Mesodermal cell (in vitro differentiated cells): Measurements from ENCODE around the gene NDC1.

ENCODE experiments used
- H3K27ac ChIP-seq: 2 replicates; pipeline ENCODE4 v1.7.0; 2013; ENCODE audit warnings: mild to moderate bottlenecking, low read depth, low read length, moderate library complexity; ENCODE audit not compliant: severe bottlenecking
- H3K36me3 ChIP-seq: 2 replicates; pipeline ENCODE4 v1.7.1; 2013; ENCODE audit warnings: mild to moderate bottlenecking, low read length, moderate library complexity; ENCODE audit not compliant: control insufficient read depth, insufficient read depth
- H3K4me1 ChIP-seq: one replicate; pipeline ENCODE4 v1.7.1; 2013; ENCODE audit warnings: mild to moderate bottlenecking, low read length; ENCODE audit not compliant: insufficient read depth, control insufficient read depth, poor library complexity, severe bottlenecking
- H3K4me3 ChIP-seq: 2 replicates; pipeline ENCODE4 v1.7.0; 2013; ENCODE audit warnings: low read length, control low read depth, mild to moderate bottlenecking; ENCODE audit not compliant: insufficient read depth, poor library complexity, severe bottlenecking; ENCODE audit errors: extremely low read depth
- H3K9me3 ChIP-seq: 2 replicates; pipeline ENCODE4 v1.7.1; 2013; ENCODE audit warnings: mild to moderate bottlenecking, low read length, moderate library complexity; ENCODE audit not compliant: control insufficient read depth
- WGBS, 2 experiments: methylation state at CpG; one replicate each; pipeline ENCODE4 v1.1.5; 2013; ENCODE audit warnings: missing lambda C conversion rate in 2 of 2; ENCODE audit not compliant: insufficient coverage in 2 of 2; 5-methylcytosine and 5-hydroxymethylcytosine counted together

NDC1 gene

DNA sequence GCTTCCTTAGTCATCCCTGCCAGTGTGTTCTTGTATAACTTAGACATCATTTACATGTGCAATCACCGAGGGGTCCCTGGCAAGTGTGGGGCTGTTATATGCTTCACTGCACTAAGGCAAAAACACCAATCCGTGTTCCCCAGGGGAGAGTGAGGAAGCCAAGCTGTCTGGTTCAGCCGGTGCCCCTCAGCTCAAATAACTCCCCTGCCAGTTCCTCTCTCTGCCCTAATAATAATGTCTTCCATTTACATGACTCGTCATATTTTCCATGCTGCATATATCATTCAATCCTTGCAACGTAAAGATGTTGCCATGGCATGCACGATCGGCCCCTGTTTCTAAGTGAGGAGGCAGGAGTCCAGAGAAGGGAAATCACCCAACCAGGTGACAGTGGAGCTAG lies 24.4 kb upstream of the NDC1 start:
- Histone ChIP-seq H3K4me1 (no peaks in the 10 kb centered on the region), H3K36me3 (peaks cover 29% of the 10 kb centered on the region), H3K9me3 (no peaks in the 10 kb centered on the region), H3K27ac (no peak overlapping the region), H3K4me3 (no peak overlapping the region)
- 89 to 96% methylated on average over 6 to 7 of the region's 7 CpGs for WGBS, 2 experiments

- H3K4me3 ChIP-seq, result no peak overlapping the region
- H3K36me3 ChIP-seq, result peaks cover 32% of the 10 kb centered on the region
- H3K4me1 ChIP-seq, result no peaks in the 10 kb centered on the region
- H3K9me3 ChIP-seq, result no peaks in the 10 kb centered on the region
- no peak overlapping the region for H3K27ac ChIP-seq
Measured at GRCh38 chr1:53860967-53861411, 22.9 kb upstream of the NDC1 start.

- Histone ChIP-seq H3K4me1 (no peaks in the 10 kb centered on the region), H3K4me3 (no peak overlapping the region), H3K27ac (no peak overlapping the region), H3K36me3 (peaks cover 37% of the 10 kb centered on the region), H3K9me3 (no peaks in the 10 kb centered on the region)
- 95 to 98% methylated on average over 7 to 8 of the region's 9 CpGs for WGBS, 2 experiments
Measured at GRCh38 chr1:53851571-53852285, 13.6 kb upstream of the NDC1 start.

DNA sequence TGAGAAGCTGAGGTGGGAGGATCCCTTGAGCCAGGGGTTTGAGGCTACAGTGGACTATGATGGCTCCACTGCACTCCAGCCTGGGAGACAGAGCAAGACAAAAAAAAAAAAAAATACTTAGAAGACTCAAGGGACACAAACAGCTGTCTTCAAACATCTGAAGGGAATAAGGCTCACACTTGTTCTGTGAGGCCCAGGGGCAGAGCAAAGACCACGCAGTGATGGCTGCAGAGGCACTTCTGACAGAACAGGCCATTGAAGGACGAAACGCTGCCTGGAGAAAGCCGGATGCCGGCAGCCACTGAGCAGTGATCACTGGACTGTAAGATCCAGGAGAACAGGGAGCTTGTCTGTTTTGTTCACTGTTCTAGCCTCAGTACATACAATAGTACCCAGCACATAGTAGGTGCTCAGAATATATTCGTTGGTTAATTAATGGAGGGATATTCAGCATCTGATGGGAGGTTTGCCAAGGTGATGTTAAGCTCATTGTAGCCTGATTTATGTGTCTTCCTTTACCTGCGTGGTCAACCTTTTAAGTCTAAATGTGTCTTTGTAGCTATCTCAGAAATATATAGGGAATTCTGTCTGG lies 12.1 kb upstream of the NDC1 start:
- 90 to 97% methylated on average over 5 to 6 of the region's 7 CpGs for WGBS, 2 experiments
- no peak overlapping the region for H3K27ac ChIP-seq
- H3K9me3 ChIP-seq, result no peaks in the 10 kb centered on the region
- no peak overlapping the region for H3K4me3 ChIP-seq
- no peaks in the 10 kb centered on the region for H3K4me1 ChIP-seq
- H3K36me3 ChIP-seq, result peaks cover 21% of the 10 kb centered on the region

GRCh38 chr1:53847980-53848379 lies 9.9 kb upstream of the NDC1 start:
- Histone ChIP-seq H3K4me3 (no peak overlapping the region), H3K9me3 (no peaks in the 10 kb centered on the region), H3K36me3 (peaks cover 6% of the 10 kb centered on the region), H3K27ac (no peak overlapping the region), H3K4me1 (no peaks in the 10 kb centered on the region)
- 91 to 96% methylated on average over 5 to 6 of the region's 6 CpGs for WGBS, 2 experiments

- H3K27ac ChIP-seq, result no peak overlapping the region
- no CpG with 5 or more reads among the region's 3 CpGs for WGBS, 2 experiments
- H3K9me3 ChIP-seq, result no peaks in the 10 kb centered on the region
- no peak overlapping the region for H3K4me3 ChIP-seq
- no peaks in the 10 kb centered on the region for H3K36me3 ChIP-seq
- no peaks in the 10 kb centered on the region for H3K4me1 ChIP-seq
Measured at GRCh38 chr1:53842347-53842746, 4.3 kb upstream of the NDC1 start.

- Histone ChIP-seq H3K36me3 (peaks cover 10% of the 10 kb centered on the region), H3K27ac (peak overlapping the region; percentile 96), H3K4me1 (no peaks in the 10 kb centered on the region), H3K4me3 (peak overlapping the region; percentile 97), H3K9me3 (no peaks in the 10 kb centered on the region)
- no CpG with 5 or more reads among the region's 2 CpGs for WGBS, 2 experiments
Measured at GRCh38 chr1:53838654-53838974, 518 bp upstream of the NDC1 start.

DNA sequence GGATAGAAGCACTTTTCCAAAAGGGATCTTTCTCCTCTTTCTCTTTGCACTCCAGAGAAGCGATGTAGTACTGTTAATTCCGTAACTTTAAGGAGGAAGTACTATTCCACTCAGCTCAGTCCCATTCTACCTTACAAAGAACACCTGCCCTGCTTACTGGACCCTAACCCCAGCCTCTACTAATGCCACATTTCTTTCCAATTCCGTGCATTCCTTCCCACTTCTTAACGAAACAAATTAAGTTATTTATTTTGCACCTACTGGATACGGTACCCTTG lies 511 bp downstream of the NDC1 start:
- WGBS, 2 experiments, result 0% methylated on average over 3 of the region's 5 CpGs
- H3K9me3 ChIP-seq, result no peaks in the 10 kb centered on the region
- peak overlapping the region; percentile 97 for H3K4me3 ChIP-seq
- peak overlapping the region; percentile 96 for H3K27ac ChIP-seq
- H3K36me3 ChIP-seq, result peaks cover 17% of the 10 kb centered on the region
- H3K4me1 ChIP-seq, result no peaks in the 10 kb centered on the region

- Histone ChIP-seq H3K4me3 (no peak overlapping the region), H3K27ac (no peak overlapping the region), H3K36me3 (peaks cover 18% of the 10 kb centered on the region), H3K4me1 (no peaks in the 10 kb centered on the region), H3K9me3 (no peaks in the 10 kb centered on the region)
- 100% methylated on average over 1 of the region's 2 CpGs; no CpG with 5 or more reads in 1 of the 2 experiments for WGBS, 2 experiments
Measured at GRCh38 chr1:53835491-53835890, 2.6 kb downstream of the NDC1 start.

DNA sequence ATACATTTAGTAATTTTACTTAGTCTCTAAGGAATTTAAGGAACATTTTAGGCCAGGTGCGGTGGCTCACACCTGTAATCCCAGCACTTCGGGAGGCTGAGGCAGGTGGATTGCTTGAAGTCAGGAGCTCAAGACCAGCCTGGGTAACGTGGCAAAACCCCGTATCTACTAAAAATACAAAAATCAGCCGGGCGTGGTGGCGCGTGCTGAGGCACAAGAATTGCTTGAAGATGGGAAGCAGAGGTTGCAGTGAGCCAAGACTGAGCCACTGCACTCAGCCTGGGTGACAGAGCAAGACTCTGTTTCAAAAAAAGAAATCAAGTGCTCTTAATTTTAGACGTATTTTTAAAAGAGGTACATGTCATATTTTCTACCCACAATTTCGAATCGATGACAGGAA lies 3.3 kb downstream of the NDC1 start:
- H3K4me1 ChIP-seq, result no peaks in the 10 kb centered on the region
- H3K27ac ChIP-seq, result no peak overlapping the region
- H3K4me3 ChIP-seq, result no peak overlapping the region
- H3K9me3 ChIP-seq, result no peaks in the 10 kb centered on the region
- H3K36me3 ChIP-seq, result peaks cover 18% of the 10 kb centered on the region
- WGBS, 2 experiments, result 97 to 100% methylated on average over 6 to 7 of the region's 11 CpGs

DNA sequence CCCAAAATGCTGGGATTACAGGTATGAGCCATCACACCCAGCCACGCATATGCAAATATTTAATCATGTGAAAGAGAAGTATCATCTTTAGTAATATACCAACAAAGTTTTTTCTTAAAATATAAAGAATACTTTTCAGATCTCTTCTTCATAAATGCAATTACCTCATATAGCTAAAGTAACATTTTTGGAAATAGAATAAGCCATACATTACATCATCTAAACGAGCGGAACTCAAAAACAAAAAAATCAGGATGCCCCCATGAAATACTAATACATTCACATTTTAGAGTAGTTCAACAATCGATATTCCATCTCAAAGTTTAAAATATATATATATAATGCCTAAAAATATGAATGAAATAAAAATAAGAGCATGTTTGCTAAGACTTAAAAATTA lies 4.7 kb downstream of the NDC1 start:
- H3K4me1 ChIP-seq, result no peaks in the 10 kb centered on the region
- H3K27ac ChIP-seq, result no peak overlapping the region
- WGBS, 2 experiments, result no CpG with 5 or more reads among the region's 4 CpGs
- H3K36me3 ChIP-seq, result peaks cover 23% of the 10 kb centered on the region
- H3K9me3 ChIP-seq, result no peaks in the 10 kb centered on the region
- H3K4me3 ChIP-seq, result no peak overlapping the region
